AG09319 (cell line): ENCODE measurements around the gene USP20.

Source experiments
- DNase-seq: peaks from one replicate; pipeline ENCODE4 v3.0.0-alpha.2; 2010; ENCODE audit warnings: low read depth; ENCODE audit errors: extremely low read depth
- TF ChIP-seq, protein P1 (sequence below): IDR thresholded peaks from 2 replicates; pipeline ENCODE4 v1.5.1; 2011; ENCODE audit warnings: low read depth, mild to moderate bottlenecking, inconsistent platforms, low read length, moderate library complexity

Gene USP20

GRCh38 chr9:129854588-129855110 is 19.4 kb downstream of the USP20 start:
- DNase-seq: no peak
- TF ChIP-seq, protein P1, sequence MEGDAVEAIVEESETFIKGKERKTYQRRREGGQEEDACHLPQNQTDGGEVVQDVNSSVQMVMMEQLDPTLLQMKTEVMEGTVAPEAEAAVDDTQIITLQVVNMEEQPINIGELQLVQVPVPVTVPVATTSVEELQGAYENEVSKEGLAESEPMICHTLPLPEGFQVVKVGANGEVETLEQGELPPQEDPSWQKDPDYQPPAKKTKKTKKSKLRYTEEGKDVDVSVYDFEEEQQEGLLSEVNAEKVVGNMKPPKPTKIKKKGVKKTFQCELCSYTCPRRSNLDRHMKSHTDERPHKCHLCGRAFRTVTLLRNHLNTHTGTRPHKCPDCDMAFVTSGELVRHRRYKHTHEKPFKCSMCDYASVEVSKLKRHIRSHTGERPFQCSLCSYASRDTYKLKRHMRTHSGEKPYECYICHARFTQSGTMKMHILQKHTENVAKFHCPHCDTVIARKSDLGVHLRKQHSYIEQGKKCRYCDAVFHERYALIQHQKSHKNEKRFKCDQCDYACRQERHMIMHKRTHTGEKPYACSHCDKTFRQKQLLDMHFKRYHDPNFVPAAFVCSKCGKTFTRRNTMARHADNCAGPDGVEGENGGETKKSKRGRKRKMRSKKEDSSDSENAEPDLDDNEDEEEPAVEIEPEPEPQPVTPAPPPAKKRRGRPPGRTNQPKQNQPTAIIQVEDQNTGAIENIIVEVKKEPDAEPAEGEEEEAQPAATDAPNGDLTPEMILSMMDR: no peak

GRCh38 chr9:129857207-129857606 is 21.9 kb downstream of the USP20 start:
- TF ChIP-seq, protein P1: no peak
- no peak for DNase-seq

GRCh38 chr9:129858167-129858962 is 23.1 kb downstream of the USP20 start:
- no peak for DNase-seq
- TF ChIP-seq, protein P1: no peak

GRCh38 chr9:129860653-129861446 is 25.6 kb downstream of the USP20 start:
- DNase-seq: no peak
- TF ChIP-seq, protein P1: no peak

DNA sequence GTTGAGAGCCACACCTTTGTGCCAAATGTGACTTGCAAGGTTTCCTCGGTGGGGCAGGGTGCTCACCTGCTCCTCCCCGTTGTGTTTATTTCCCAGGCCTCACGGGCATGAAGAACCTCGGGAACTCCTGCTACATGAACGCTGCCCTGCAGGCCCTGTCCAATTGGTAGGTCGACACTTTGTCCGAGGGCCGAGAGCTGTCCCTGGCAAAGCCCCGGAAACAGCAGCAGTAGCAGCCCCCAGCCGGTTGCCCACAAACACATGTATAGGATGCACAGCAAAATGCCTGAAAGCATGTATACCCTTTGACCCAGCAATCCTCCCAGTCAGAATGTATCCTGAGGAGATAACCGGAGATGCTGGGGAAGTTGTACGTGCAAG is 26.2 kb downstream of the USP20 start:
- TF ChIP-seq, protein P1: no peak
- no peak for DNase-seq

DNA sequence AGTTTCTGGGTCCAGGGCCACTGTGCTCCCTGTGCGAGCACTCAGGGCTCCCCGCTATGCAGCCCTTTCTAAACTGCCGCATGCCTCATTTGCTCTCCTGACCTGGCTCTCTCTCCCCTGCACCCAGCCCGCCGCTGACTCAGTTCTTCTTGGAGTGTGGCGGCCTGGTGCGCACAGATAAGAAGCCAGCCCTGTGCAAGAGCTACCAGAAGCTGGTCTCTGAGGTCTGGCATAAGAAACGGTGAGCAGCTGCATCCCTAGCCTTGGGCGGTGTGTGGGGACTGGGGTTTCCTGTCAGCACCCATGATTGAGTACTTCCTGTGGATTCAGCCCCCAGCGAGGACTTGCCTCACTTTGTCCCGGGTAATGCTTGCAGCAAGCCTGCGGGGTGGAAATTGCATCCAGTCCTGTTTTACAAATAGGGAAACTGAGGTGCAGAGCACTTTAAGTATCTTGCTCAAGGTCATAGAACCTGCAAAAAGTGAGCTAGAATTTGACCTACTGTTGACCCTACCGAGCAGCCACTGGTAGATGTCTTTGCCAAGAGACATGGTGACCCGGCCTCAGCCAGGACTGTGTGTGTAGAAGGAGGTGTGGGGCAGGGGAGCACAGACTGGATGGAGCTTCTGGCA is 27.9 kb downstream of the USP20 start:
- TF ChIP-seq, protein P1: no peak
- DNase-seq: no peak
